GM13976 (cell line): ENCODE results near the gene DAPK2.

Experiments
- DNase-seq: peaks from one replicate; pipeline ENCODE4 v3.0.0; 2012; ENCODE audit warnings: low spot score
- in situ Hi-C: fragments of 300-500 bp; cut with MboI; formaldehyde crosslinking; loops from one replicate; pipeline ENCODE4 v1.12.0; 2022; ENCODE audit warnings: low sequenced_read_pairs, mixed read lengths, inconsistent platforms; ENCODE audit not compliant: unreplicated experiment
- TF ChIP-seq, protein P1 (sequence below): IDR thresholded peaks from 2 replicates; pipeline ENCODE4 v1.5.1; 2012; ENCODE audit warnings: borderline replicate concordance, mild to moderate bottlenecking; ENCODE audit not compliant: insufficient read depth; ENCODE audit errors: extremely low read depth, missing control alignments, control extremely low read depth

The DAPK2 gene

DNA sequence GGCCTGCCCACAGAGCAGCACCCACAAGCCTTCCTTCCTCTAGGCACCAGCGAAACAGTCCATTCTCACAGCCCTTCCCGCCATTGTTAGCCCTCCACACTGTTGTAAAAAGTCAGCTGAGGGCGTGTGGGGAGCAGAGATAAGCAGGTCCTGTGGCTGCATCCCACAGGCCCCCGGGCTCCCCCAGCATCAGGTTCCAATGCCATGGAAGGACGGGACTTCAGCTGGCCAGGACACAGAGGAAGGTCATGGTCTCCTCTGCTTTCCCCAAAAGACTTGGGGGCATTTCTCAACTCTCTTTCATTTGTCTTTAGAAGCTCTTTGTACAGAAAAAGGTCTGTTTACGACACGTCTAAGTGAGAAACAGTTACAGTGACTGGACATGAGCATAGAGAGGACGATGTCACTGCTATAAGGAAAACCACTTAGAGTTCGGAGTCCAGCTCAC lies 127.4 kb downstream of the DAPK2 start:
- no peak for DNase-seq
- TF ChIP-seq, protein P1, sequence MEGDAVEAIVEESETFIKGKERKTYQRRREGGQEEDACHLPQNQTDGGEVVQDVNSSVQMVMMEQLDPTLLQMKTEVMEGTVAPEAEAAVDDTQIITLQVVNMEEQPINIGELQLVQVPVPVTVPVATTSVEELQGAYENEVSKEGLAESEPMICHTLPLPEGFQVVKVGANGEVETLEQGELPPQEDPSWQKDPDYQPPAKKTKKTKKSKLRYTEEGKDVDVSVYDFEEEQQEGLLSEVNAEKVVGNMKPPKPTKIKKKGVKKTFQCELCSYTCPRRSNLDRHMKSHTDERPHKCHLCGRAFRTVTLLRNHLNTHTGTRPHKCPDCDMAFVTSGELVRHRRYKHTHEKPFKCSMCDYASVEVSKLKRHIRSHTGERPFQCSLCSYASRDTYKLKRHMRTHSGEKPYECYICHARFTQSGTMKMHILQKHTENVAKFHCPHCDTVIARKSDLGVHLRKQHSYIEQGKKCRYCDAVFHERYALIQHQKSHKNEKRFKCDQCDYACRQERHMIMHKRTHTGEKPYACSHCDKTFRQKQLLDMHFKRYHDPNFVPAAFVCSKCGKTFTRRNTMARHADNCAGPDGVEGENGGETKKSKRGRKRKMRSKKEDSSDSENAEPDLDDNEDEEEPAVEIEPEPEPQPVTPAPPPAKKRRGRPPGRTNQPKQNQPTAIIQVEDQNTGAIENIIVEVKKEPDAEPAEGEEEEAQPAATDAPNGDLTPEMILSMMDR, result no peak
- in situ Hi-C loops, result no loop called here

- TF ChIP-seq, protein P1, result no peak
- no peak for DNase-seq
- in situ Hi-C loops, result no loop called here
Observed at GRCh38 chr15:63918317-63918672, 128.0 kb downstream of the DAPK2 start.

DNA sequence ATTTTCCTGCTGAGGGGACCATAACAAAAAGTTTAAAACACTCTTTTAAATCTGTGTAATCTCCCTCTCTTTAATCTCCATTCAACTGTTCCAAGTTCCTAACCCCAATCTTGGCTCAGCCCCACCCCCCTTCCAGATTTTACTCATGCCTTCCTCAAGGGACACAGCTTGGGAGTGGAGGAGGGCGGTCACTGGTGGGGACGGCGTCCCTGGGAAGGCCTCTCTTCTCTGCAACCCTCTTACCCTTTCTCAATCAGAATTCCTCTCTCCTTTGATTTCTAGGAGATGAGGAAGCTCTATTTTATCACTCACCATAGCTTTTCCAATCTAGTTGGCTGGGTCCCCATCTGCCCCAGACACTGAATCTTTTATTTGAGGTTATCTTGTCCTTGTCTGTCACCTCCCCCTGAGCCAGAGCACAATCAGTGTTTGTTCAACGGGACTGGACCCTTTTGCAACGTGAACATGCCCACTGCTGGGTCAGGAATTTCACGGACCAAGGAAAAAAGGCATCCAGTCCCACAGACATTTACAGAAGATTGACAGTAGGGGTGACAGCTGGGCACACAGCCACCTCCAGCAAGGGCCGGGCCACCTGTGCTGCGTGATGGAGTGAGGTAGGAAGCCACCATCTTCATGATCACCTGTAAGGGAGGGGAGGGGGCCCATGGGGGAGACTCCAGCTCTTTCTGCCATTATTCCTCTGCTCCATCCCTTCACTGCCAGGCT lies 128.5 kb downstream of the DAPK2 start:
- TF ChIP-seq, protein P1, result no peak
- in situ Hi-C loops, result no loop called here

DNA sequence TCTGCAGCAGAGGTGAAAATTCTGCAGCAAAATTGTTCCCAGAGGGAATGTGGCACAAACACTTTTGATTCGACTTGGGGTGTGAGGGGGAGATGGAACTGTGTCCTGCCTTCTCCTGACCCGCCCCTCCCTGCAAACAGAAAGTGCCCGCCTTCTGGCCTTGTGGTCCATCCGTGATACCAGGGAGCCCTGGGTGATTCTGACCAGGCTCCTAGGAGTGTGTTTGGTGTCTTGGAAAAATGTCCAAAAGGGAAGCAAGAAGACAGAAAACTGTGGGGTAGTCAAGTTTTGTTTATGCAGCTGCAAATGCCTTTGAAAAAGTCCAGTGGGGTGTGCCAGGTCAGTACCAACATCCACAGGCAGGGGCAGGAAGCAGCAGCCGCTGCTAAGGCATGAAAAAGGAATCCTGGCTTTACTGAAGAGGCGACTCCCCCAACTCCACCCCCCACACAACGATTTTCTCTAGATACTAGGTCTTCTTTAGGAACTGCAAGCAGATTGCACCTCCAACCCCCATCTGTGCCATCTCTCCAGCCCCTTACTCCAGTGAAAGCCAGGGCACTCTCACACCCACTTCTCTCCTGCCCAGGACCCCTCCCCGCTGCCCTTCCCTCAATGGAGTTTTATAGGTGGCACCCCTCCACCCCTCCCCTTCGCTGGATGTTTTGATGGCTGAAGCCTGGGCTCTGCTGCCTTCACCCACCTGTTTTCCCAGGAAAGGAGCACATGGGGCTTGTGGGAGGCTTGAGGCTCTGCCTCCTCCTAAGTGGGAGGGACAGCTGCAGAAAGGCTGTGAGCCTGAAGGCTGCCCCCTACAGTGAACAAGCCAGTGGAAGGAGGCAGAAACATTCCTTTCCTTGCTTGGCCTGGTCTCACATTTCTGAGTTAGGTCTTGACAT lies 130.2 kb downstream of the DAPK2 start:
- DNase-seq, result no peak
- TF ChIP-seq, protein P1, result no peak
- in situ Hi-C loops, result no loop called here

More for the DNA sequence above, 128.5 kb downstream of the DAPK2 start:
- DNase-seq, result no peak

- in situ Hi-C loops, result no loop called here
- TF ChIP-seq, protein P1, result no peak
- DNase-seq, result peak; percentile 66
Observed at GRCh38 chr15:63915209-63915872, 130.9 kb downstream of the DAPK2 start.

DNA sequence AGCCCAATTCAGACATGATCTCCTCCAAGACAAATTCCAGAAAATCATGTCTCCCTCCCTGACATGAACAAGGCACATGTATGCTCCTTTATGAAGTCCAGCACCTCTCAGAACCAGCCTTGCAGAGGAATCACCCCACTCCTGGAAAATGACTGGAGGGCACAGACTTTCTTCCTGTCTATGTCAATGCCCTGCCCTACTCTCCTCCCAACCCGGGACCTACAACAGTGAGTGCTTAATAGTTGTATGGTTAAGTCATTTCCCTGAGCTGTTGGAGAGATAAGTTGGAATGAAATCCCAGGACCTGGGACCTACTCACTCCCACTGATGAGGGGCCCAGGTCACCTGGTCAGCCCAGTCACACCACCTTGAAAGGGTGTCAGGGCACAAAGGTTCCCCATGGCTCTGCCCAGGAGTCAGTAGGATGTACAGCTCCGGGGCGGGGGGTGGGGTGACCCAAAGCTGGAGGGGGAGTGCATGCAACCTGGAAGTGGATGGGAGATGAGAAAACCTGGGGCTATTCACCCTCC lies 132.4 kb downstream of the DAPK2 start:
- TF ChIP-seq, protein P1, result no peak
- in situ Hi-C loops, result no loop called here
- no peak for DNase-seq
